Daoy (cell line): ENCODE data around the gene CTTNBP2. TPM values are rescaled to one million over a fixed set of nuclear protein-coding genes. Genes with fewer than 3 reads are reported as not detected.

Experiments used
- DNase-seq: peaks from one replicate; pipeline ENCODE4 v3.0.0-alpha.2; 2015; ENCODE audit warnings: low read depth
- total RNA-seq: library from RNA; depleted of rRNA; stranded (reverse); fragments of >200 nt; shearing (Covaris generic); gene quantifications from 2 replicates; pipeline ENCODE4 v1.2.3, GENCODE V29; 2014

The CTTNBP2 gene
- total RNA-seq, 1 experiment from 2014 or later: 3.6 TPM

- DNase-seq: no peak
These were observed 183.8 kb downstream of the CTTNBP2 start for GRCh38 chr7:117689406-117689805.

- DNase-seq: no peak
These were observed 185.1 kb downstream of the CTTNBP2 start for GRCh38 chr7:117688126-117688525.

- no peak for DNase-seq
These were observed 186.8 kb downstream of the CTTNBP2 start for GRCh38 chr7:117686311-117686935.

GRCh38 chr7:117685795-117686194 is 187.4 kb downstream of the CTTNBP2 start:
- DNase-seq: no peak

GRCh38 chr7:117683430-117684175 is 189.6 kb downstream of the CTTNBP2 start:
- DNase-seq: peak; percentile 22

- peak; percentile 31 for DNase-seq
These were observed 190.4 kb downstream of the CTTNBP2 start for GRCh38 chr7:117682681-117683385.

- DNase-seq: no peak
These were observed 194.1 kb downstream of the CTTNBP2 start for GRCh38 chr7:117679120-117679519.

GRCh38 chr7:117675497-117676435 is 197.5 kb downstream of the CTTNBP2 start:
- DNase-seq: no peak

GRCh38 chr7:117674617-117675016 is 198.6 kb downstream of the CTTNBP2 start:
- no peak for DNase-seq

- DNase-seq: peak; percentile 29
These were observed 199.4 kb downstream of the CTTNBP2 start for GRCh38 chr7:117673839-117674238.

- no peak for DNase-seq
These were observed 199.9 kb downstream of the CTTNBP2 start for GRCh38 chr7:117673367-117673766.

GRCh38 chr7:117672453-117672852 is 200.8 kb downstream of the CTTNBP2 start:
- no peak for DNase-seq

GRCh38 chr7:117669818-117670217 is 203.4 kb downstream of the CTTNBP2 start:
- DNase-seq: no peak

GRCh38 chr7:117667456-117667855 is 205.8 kb downstream of the CTTNBP2 start:
- DNase-seq: no peak

GRCh38 chr7:117666689-117667088 is 206.6 kb downstream of the CTTNBP2 start:
- no peak for DNase-seq

GRCh38 chr7:117666031-117666430 is 207.2 kb downstream of the CTTNBP2 start:
- DNase-seq: peak; percentile 74

GRCh38 chr7:117665368-117665767 is 207.9 kb downstream of the CTTNBP2 start:
- DNase-seq: no peak

GRCh38 chr7:117664047-117664446 is 209.2 kb downstream of the CTTNBP2 start:
- DNase-seq: no peak

- no peak for DNase-seq
These were observed 211.9 kb downstream of the CTTNBP2 start for GRCh38 chr7:117661328-117661727.
